ENCODE data around the gene PCGF5. TPM values are rescaled to one million over a fixed set of nuclear protein-coding genes. Genes with fewer than 3 reads are reported as not detected.
"Not testable (repeated sequence)": the region's sequence is repeated elsewhere in the genome, so short reads cannot be mapped to it uniquely, and the experiment has no call there.

Gene PCGF5
- total RNA-seq (10 to 100 TPM; 28.4 to 48.7 TPM), polyA plus RNA-seq (ENCODE audit: insufficient read length in 2 of 2) (10 to 100 TPM; 17.1 to 21.5 TPM)
- long read RNA-seq, donor 1, partial matches to known transcripts = 0 of 4 reads
- long read RNA-seq, donor 1, other reads (novel, unspliced or antisense) = 0 of 4 reads
- long read RNA-seq, donor 2, full-length matches to known transcripts = 4 of 4 reads
- long read RNA-seq, donor 2, partial matches to known transcripts = 0 of 4 reads
- long read RNA-seq, donor 2, other reads (novel, unspliced or antisense) = 0 of 4 reads
- long read RNA-seq, donor 3, full-length matches to known transcripts = 3 of 3 reads
- long read RNA-seq, donor 3, partial matches to known transcripts = 0 of 3 reads
- long read RNA-seq, donor 3, other reads (novel, unspliced or antisense) = 0 of 3 reads
- long read RNA-seq, donor 4, partial matches to known transcripts = 0 of 4 reads
- long read RNA-seq, donor 4, other reads (novel, unspliced or antisense) = 0 of 4 reads

- Histone ChIP-seq H3K9me3 (ENCODE audit: control insufficient read depth, insufficient read depth, low read length) (no peaks in the 10 kb centered on the region), H3K4me1 (ENCODE audit: control insufficient read depth, insufficient read depth, low read length) (peaks cover 4% of the 10 kb centered on the region), H3K4me3 (ENCODE audit: low read depth, low read length) (peak within 1 kb of the TSS; percentile 55), H3K36me3 (ENCODE audit: control insufficient read depth, insufficient read depth, low read length) (no peaks in the 10 kb centered on the region), H3K27ac (ENCODE audit: low read depth, low read length) (peak within 1 kb of the TSS; percentile 10), H3K27me3 (ENCODE audit: control insufficient read depth, insufficient read depth, low read length) (no peaks in the 10 kb centered on the region)
- under 1% methylated on average over 62 of the region's 66 CpGs for WGBS (ENCODE audit: insufficient coverage)
- DNase-seq (ENCODE audit: low read depth in 4 of 6, low spot score in 6 of 6) = peak in 5 of 6 donors; percentile 42 to 90 (median 66)
Observed at GRCh38 chr10:91220194-91220953, at the start of gene PCGF5. Gene PCGF5, plus strand, starts transcription at chr10:91220663. Its CDS starts 2,209 bp downstream, at chr10:91222872.

DNA sequence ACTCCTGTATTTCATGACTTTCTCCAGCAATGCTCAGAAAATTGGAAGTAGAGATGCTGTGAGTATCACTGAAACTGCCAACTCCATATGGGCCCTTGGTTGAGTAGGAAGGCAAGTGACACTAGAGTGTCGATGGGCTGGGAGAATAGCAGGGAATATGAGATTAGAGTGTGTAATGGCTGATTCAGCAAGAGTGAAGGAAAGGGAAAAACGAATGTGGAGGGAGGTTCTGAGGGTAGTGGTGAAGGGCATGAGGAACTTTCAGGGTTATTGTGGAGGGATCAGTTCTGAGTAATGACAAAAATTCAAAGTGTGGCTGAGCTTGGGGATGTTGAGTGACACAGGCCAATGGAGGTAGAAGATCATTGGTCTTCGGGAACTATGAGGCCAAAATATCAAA lies 49.0 kb upstream of the PCGF5 start:
- Histone ChIP-seq H3K27me3 (ENCODE audit: control insufficient read depth, insufficient read depth, low read length) (no peaks in the 10 kb centered on the region), H3K27ac (ENCODE audit: low read depth, low read length) (no peak overlapping the region), H3K4me3 (ENCODE audit: low read depth, low read length) (no peak overlapping the region), H3K9me3 (ENCODE audit: control insufficient read depth, insufficient read depth, low read length) (no peaks in the 10 kb centered on the region), H3K36me3 (ENCODE audit: control insufficient read depth, insufficient read depth, low read length) (no peaks in the 10 kb centered on the region), H3K4me1 (ENCODE audit: control insufficient read depth, insufficient read depth, low read length) (no peaks in the 10 kb centered on the region)
- no peak for DNase-seq (ENCODE audit: low read depth in 4 of 6, low spot score in 6 of 6)
- 94% methylated on average over 2 of the region's 3 CpGs for WGBS (ENCODE audit: insufficient coverage)

DNA sequence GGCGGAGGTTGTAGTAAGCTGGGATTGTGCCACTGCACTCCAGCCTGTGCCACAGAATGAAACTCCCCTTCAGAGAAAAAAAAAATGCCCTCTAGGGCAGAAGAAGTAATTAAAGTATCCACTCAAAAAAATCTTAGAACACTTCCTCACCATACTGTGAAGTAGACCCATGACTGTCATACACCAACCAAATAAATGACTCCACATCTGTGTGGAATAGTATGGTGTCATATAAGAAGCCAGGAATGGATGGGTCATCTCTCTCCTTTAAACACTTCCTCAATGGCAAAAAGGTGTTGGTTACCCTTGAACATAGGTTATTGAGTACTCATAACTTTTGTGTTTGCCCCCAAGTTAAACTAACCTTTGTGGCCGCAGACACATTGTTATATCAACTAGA lies 48.1 kb upstream of the PCGF5 start:
- Histone ChIP-seq H3K4me3 (ENCODE audit: low read depth, low read length) (no peak overlapping the region), H3K27me3 (ENCODE audit: control insufficient read depth, insufficient read depth, low read length) (no peaks in the 10 kb centered on the region), H3K4me1 (ENCODE audit: control insufficient read depth, insufficient read depth, low read length) (no peaks in the 10 kb centered on the region), H3K36me3 (ENCODE audit: control insufficient read depth, insufficient read depth, low read length) (no peaks in the 10 kb centered on the region), H3K27ac (ENCODE audit: low read depth, low read length) (no peak overlapping the region), H3K9me3 (ENCODE audit: control insufficient read depth, insufficient read depth, low read length) (no peaks in the 10 kb centered on the region)
- DNase-seq (ENCODE audit: low read depth in 4 of 6, low spot score in 6 of 6) = no peak
- WGBS (ENCODE audit: insufficient coverage) = no CpG with 5 or more reads among the region's 2 CpGs

- 87% methylated on average over 8 of the region's 8 CpGs for WGBS (ENCODE audit: insufficient coverage)
- Histone ChIP-seq H3K4me3 (ENCODE audit: low read depth, low read length) (no peak overlapping the region), H3K36me3 (ENCODE audit: control insufficient read depth, insufficient read depth, low read length) (no peaks in the 10 kb centered on the region), H3K4me1 (ENCODE audit: control insufficient read depth, insufficient read depth, low read length) (no peaks in the 10 kb centered on the region), H3K9me3 (ENCODE audit: control insufficient read depth, insufficient read depth, low read length) (no peaks in the 10 kb centered on the region), H3K27me3 (ENCODE audit: control insufficient read depth, insufficient read depth, low read length) (no peaks in the 10 kb centered on the region), H3K27ac (ENCODE audit: low read depth, low read length) (no peak overlapping the region)
- no peak for DNase-seq (ENCODE audit: low read depth in 4 of 6, low spot score in 6 of 6)
Observed at GRCh38 chr10:91185239-91185875, 35.1 kb upstream of the PCGF5 start.

DNA sequence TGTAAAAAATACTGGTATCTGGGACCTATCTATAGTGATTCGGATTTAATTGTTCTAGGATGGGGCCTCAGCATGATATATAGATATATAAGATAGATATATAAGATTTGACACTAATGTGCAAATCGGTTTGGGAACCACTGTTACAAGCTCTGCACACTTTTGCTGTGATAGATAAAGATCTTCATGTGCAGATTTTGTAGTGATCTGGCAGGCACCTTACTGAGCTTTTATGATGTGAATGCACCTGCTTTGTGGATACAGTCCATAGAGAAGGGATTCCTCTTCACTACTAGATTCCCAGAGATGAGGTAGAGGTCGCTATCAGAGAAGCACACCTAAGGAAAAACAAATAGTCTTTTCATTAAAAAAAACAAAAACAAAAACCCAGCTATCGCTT lies 33.3 kb upstream of the PCGF5 start:
- no CpG with 5 or more reads among the region's 4 CpGs for WGBS (ENCODE audit: insufficient coverage)

GRCh38 chr10:91188010-91188409 lies 32.5 kb upstream of the PCGF5 start:
- WGBS (ENCODE audit: insufficient coverage) = 86% methylated on average over 11 of the region's 11 CpGs
- H3K27me3 ChIP-seq (ENCODE audit: control insufficient read depth, insufficient read depth, low read length); H3K27ac ChIP-seq (ENCODE audit: low read depth, low read length); H3K9me3 ChIP-seq (ENCODE audit: control insufficient read depth, insufficient read depth, low read length); DNase-seq (ENCODE audit: low read depth in 4 of 6, low spot score in 6 of 6); H3K4me3 ChIP-seq (ENCODE audit: low read depth, low read length); H3K4me1 ChIP-seq (ENCODE audit: control insufficient read depth, insufficient read depth, low read length); H3K36me3 ChIP-seq (ENCODE audit: control insufficient read depth, insufficient read depth, low read length): not testable (repeated sequence)

More for the DNA sequence above, 33.3 kb upstream of the PCGF5 start:
- no peak overlapping the region for H3K4me3 ChIP-seq (ENCODE audit: low read depth, low read length)
- H3K36me3 ChIP-seq (ENCODE audit: control insufficient read depth, insufficient read depth, low read length) = no peaks in the 10 kb centered on the region
- H3K9me3 ChIP-seq (ENCODE audit: control insufficient read depth, insufficient read depth, low read length) = no peaks in the 10 kb centered on the region
- no peaks in the 10 kb centered on the region for H3K4me1 ChIP-seq (ENCODE audit: control insufficient read depth, insufficient read depth, low read length)
- no peak overlapping the region for H3K27ac ChIP-seq (ENCODE audit: low read depth, low read length)
- H3K27me3 ChIP-seq (ENCODE audit: control insufficient read depth, insufficient read depth, low read length) = no peaks in the 10 kb centered on the region
- no peak for DNase-seq (ENCODE audit: low read depth in 4 of 6, low spot score in 6 of 6)

DNA sequence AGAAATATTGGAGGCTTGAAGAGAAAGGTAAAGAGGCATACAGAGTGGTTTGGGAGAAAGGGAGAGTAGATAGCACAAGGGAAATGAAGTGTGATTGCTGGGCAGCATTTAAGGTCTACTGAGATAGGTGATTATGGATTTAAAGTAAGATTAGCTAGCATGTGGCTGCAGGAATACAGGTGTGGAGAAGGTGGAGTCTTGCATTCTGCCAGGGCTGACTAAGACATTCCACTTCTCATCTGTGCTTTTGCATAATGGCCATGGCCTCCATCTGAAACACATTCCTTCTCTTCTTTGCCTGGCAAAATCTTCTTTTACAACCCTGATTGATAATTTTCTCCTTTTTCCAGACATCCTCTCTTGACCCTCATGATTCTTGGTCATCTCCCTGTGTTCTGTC lies 31.6 kb upstream of the PCGF5 start:
- Histone ChIP-seq H3K4me1 (ENCODE audit: control insufficient read depth, insufficient read depth, low read length) (no peaks in the 10 kb centered on the region), H3K9me3 (ENCODE audit: control insufficient read depth, insufficient read depth, low read length) (no peaks in the 10 kb centered on the region), H3K4me3 (ENCODE audit: low read depth, low read length) (no peak overlapping the region), H3K36me3 (ENCODE audit: control insufficient read depth, insufficient read depth, low read length) (no peaks in the 10 kb centered on the region), H3K27ac (ENCODE audit: low read depth, low read length) (no peak overlapping the region), H3K27me3 (ENCODE audit: control insufficient read depth, insufficient read depth, low read length) (no peaks in the 10 kb centered on the region)
- no peak for DNase-seq (ENCODE audit: low read depth in 4 of 6, low spot score in 6 of 6)

DNA sequence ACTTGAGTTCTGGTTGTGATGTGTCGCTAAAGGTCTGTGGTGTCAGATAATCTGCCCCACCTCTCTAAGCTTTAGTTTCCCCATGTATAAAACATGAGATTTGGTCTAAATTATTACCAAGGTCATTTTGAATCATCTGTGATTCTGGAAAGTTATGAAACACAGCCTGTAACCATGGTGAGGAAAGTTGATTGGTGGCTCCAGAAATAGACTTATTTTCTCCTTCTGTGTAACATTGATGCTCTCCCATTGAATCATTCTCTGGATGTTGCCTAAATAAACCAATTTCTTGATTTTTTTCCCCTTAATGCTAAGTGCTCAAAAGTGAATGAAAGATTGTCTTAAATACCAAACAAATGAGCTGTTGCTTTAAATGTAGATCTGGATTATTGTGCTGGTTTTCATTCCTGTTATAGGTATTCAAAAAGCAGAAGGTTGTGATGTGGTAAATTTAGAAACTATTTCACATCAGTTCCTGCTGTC lies 30.0 kb upstream of the PCGF5 start:
- Histone ChIP-seq H3K36me3 (ENCODE audit: control insufficient read depth, insufficient read depth, low read length) (no peaks in the 10 kb centered on the region), H3K4me1 (ENCODE audit: control insufficient read depth, insufficient read depth, low read length) (no peaks in the 10 kb centered on the region), H3K27ac (ENCODE audit: low read depth, low read length) (no peak overlapping the region), H3K4me3 (ENCODE audit: low read depth, low read length) (no peak overlapping the region), H3K27me3 (ENCODE audit: control insufficient read depth, insufficient read depth, low read length) (no peaks in the 10 kb centered on the region), H3K9me3 (ENCODE audit: control insufficient read depth, insufficient read depth, low read length) (no peaks in the 10 kb centered on the region)
- no CpG with 5 or more reads among the region's 1 CpG for WGBS (ENCODE audit: insufficient coverage)
- DNase-seq (ENCODE audit: low read depth in 4 of 6, low spot score in 6 of 6) = no peak

DNA sequence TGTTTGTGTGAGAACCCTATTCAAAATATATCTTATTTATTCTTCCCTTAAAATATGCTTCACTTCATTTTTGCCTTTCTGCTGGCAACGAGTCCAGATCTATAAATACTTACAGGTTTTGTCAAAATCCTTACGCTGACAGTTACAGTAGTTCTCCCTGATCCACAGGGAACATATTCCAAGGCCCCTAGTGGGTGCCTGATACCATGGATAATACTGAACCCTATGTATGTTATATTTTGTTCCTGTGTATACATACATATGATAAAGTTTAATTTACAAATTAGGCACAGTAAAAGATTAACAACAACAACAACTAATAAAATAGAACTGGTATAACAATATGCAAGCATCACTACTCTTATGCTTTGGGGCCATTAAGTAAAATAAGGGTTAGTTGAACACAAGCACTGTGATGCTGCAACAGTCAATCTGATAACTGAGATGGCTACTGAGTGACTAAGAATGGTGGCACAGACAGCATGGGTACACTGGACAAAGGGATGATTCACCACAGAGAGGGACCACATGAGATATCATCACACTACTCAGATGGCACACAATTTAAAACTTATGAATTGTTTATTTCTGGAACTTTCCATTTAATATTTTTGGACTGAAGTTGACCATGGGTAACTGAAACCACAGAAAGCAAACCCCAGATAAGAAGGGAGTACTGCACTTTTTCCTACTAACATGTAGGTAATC lies 29.4 kb upstream of the PCGF5 start:
- WGBS (ENCODE audit: insufficient coverage) = 67% methylated on average over 1 of the region's 2 CpGs
- Histone ChIP-seq H3K27me3 (ENCODE audit: control insufficient read depth, insufficient read depth, low read length) (no peaks in the 10 kb centered on the region), H3K36me3 (ENCODE audit: control insufficient read depth, insufficient read depth, low read length) (no peaks in the 10 kb centered on the region), H3K9me3 (ENCODE audit: control insufficient read depth, insufficient read depth, low read length) (no peaks in the 10 kb centered on the region), H3K4me3 (ENCODE audit: low read depth, low read length) (no peak overlapping the region), H3K4me1 (ENCODE audit: control insufficient read depth, insufficient read depth, low read length) (no peaks in the 10 kb centered on the region), H3K27ac (ENCODE audit: low read depth, low read length) (no peak overlapping the region)
- DNase-seq (ENCODE audit: low read depth in 4 of 6, low spot score in 6 of 6) = no peak
